SJCRH30 (cell line): Measurements from ENCODE around the gene CNTN4. TPM values are rescaled to one million over a fixed set of nuclear protein-coding genes. Genes with fewer than 3 reads are reported as not detected.
"Not testable (repeated sequence)": the region's sequence is repeated elsewhere in the genome, so short reads cannot be mapped to it uniquely, and the experiment has no call there.

Experiments
- DNase-seq, 2 experiments: peaks; one replicate each; pipeline ENCODE4 v3.0.0-alpha.2; 2015 to 2020
- H3K27ac ChIP-seq: fragments of 250-450 bp; sonication (Bioruptor Pico); 2 replicates; pipeline ENCODE4 v1.5.1; 2020; ENCODE audit warnings: mild to moderate bottlenecking, moderate library complexity
- H3K27me3 ChIP-seq: fragments of 250-450 bp; sonication (Bioruptor Pico); 2 replicates; pipeline ENCODE4 v1.5.1; 2020; ENCODE audit warnings: mild to moderate bottlenecking, moderate library complexity
- H3K36me3 ChIP-seq: fragments of 250-450 bp; sonication (Bioruptor Pico); 2 replicates; pipeline ENCODE4 v1.5.1; 2020; ENCODE audit warnings: mild to moderate bottlenecking, moderate library complexity
- H3K4me1 ChIP-seq: fragments of 250-450 bp; sonication (Bioruptor Pico); 2 replicates; pipeline ENCODE4 v1.5.1; 2020; ENCODE audit warnings: mild to moderate bottlenecking, moderate library complexity
- H3K4me3 ChIP-seq: fragments of 250-450 bp; sonication (Bioruptor Pico); 2 replicates; pipeline ENCODE4 v1.5.1; 2020; ENCODE audit warnings: mild to moderate bottlenecking, moderate library complexity
- H3K9me3 ChIP-seq: fragments of 250-450 bp; sonication (Bioruptor Pico); replicated peaks from 2 replicates; pipeline ENCODE4 v1.5.1; 2020; ENCODE audit warnings: mild to moderate bottlenecking, moderate library complexity
- total RNA-seq: library from RNA; depleted of rRNA; stranded (reverse); fragments of >200 nt; shearing (Covaris generic); gene quantifications from 2 replicates; pipeline ENCODE4 v1.2.3, GENCODE V29; 2014

The CNTN4 gene
- total RNA-seq, 1 experiment from 2014 or later = 7.6 TPM

DNA sequence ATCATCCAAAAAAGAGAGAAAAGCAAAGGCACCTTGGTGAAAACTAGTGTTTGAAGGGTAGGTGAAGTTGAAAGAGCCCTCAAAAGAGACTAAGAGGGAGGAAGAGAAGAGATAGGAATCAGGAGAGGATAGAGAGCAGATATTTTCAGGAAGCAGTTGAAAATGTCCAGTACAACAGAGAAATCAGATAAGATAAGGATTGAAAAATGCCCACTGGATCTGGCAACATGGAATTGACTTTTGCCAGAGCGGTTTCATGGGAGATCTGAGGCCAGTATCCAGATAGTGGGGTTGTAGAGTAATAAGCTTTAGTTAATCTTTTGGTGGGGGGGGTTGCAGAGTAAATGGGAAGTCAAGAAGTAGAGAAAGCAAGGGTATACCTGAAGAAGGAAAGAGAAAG is 674.1 kb downstream of the CNTN4 start:
- Histone ChIP-seq H3K36me3 (no peaks in the 10 kb centered on the region), H3K4me1 (peaks cover 4% of the 10 kb centered on the region; the same call in 1 of the 2 replicates), H3K27me3 (no peaks in the 10 kb centered on the region), H3K4me3 (no peak overlapping the region), H3K9me3 (no peaks in the 10 kb centered on the region), H3K27ac (no peak overlapping the region)
- no peak for DNase-seq

GRCh38 chr3:2774481-2775249 is 676.0 kb downstream of the CNTN4 start:
- Histone ChIP-seq H3K27me3 (no peaks in the 10 kb centered on the region), H3K4me1 (peaks cover 4% of the 10 kb centered on the region; the same call in 1 of the 2 replicates), H3K27ac (no peak overlapping the region), H3K9me3 (no peaks in the 10 kb centered on the region), H3K4me3 (no peak overlapping the region), H3K36me3 (no peaks in the 10 kb centered on the region)
- DNase-seq = no peak

DNA sequence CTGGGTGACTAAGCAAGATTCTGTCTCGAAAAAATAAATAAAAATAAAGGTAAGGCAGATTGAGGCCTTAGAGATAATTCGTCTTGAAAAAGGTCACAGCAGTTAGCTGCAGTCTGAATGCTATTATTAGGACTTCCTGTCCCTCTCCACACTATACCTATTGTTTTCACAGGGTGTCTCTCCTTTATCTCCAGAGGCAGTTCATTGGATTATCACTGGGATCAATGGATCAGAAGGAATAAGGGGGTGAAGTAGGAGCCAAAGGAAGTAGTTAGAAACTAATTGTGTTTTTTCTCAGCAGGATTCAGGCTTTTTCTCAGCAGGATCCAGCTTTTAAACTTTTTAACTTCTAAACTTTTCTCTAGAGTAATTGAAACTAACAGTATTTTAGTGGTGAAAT is 684.6 kb downstream of the CNTN4 start:
- Histone ChIP-seq H3K27ac (no peak overlapping the region), H3K4me1 (no peaks in the 10 kb centered on the region), H3K4me3 (no peak overlapping the region), H3K27me3 (no peaks in the 10 kb centered on the region), H3K9me3 (no peaks in the 10 kb centered on the region), H3K36me3 (no peaks in the 10 kb centered on the region)
- DNase-seq = no peak

DNA sequence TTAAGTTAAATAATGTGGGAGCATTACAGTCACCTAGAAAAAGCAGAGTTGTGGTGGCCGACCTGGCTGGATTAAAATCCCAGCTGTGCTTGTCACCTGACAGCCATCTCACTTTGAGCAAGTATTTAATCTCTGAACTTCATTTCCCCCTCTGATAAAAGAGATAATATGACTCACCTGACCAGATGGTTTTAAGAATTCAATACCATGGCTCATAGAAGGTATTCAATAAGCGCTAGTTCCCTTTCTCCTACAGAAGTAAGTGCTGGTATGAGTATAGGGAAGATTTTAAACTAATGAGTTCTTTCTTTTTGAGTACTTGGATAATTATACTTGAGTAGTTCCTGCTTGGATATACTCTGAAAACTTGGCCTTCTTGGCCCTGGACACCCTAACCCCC is 686.0 kb downstream of the CNTN4 start:
- Histone ChIP-seq H3K36me3 (no peaks in the 10 kb centered on the region), H3K27ac (no peak overlapping the region), H3K27me3 (no peaks in the 10 kb centered on the region), H3K4me1 (no peaks in the 10 kb centered on the region), H3K9me3 (no peaks in the 10 kb centered on the region), H3K4me3 (no peak overlapping the region)
- no peak for DNase-seq

DNA sequence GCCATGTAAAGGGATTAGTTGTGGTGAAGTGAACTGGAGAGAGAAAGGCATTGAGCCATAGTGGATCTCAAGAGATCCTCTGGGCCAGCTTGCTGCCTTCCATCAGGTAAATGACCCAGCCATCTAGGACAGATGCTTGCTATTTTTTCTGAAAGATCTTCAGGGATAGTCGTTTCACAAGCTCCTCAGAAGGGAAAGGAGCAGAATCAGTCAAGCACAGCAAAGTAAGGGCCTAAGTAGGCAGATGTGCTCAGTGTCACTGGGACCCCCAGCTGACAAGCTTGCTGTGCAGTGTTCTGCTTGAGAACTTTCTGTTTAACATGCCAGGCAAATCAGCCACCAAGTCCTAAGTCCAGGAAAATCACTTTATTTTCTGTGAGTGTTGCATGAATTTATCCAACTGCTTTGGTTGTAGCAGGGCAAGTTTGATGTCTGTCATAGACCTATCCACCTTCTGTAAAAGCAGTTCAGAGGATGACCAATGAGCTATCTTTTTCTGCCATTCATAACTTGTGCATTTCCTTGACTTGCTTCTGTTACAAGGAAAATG is 691.7 kb downstream of the CNTN4 start:
- no peaks in the 10 kb centered on the region for H3K4me1 ChIP-seq
- H3K27me3 ChIP-seq = no peaks in the 10 kb centered on the region
- no peak overlapping the region for H3K27ac ChIP-seq
- H3K36me3 ChIP-seq = no peaks in the 10 kb centered on the region
- H3K9me3 ChIP-seq = no peaks in the 10 kb centered on the region
- no peak overlapping the region for H3K4me3 ChIP-seq
- no peak for DNase-seq

DNA sequence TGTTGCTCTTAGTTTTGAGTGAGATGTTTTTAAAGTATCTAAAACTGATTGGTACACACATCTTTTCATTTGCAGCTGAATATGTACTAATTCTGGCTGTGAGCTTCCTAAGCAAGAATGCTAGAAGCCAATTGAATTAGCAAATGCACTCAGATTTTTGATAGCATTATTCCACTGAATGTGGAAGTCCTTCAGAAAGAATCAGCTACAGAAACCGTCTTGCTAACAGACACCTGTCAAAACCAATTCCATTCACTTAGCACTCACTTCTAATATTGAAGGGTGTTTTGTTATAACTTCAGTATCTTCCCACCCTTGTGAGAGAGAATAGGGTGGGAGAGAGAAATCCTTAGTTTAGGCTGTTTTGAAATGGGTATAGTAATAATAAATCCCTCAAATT is 693.8 kb downstream of the CNTN4 start:
- no peaks in the 10 kb centered on the region for H3K4me1 ChIP-seq
- no peak for DNase-seq
- no peaks in the 10 kb centered on the region for H3K9me3 ChIP-seq
- H3K27ac ChIP-seq = no peak overlapping the region
- no peak overlapping the region for H3K4me3 ChIP-seq
- no peaks in the 10 kb centered on the region for H3K36me3 ChIP-seq
- H3K27me3 ChIP-seq = no peaks in the 10 kb centered on the region

DNA sequence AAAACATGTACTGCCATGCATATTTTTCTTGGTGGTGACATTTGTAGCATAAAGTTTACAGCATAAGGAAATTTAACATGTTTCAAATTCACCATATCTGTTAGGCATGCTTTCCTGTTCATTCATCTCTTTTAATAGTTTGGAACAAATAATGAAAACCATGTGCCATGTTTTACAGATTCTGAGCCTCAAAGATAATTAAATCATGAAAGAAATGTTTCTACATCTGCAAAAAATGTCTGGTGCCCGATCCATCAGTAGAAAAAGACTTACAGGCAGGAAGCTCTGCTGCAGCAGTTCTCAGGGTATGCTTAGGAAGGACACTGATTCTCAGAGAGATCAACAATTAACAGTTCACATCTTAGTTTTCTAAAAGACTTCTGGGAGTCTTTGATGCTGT is 695.3 kb downstream of the CNTN4 start:
- Histone ChIP-seq H3K27me3 (no peaks in the 10 kb centered on the region), H3K4me1 (no peaks in the 10 kb centered on the region), H3K27ac (no peak overlapping the region), H3K4me3 (no peak overlapping the region), H3K36me3 (no peaks in the 10 kb centered on the region), H3K9me3 (no peaks in the 10 kb centered on the region)
- DNase-seq = no peak

GRCh38 chr3:2802429-2802828 is 703.8 kb downstream of the CNTN4 start:
- no peak for DNase-seq

GRCh38 chr3:2807514-2807913 is 708.8 kb downstream of the CNTN4 start:
- Histone ChIP-seq H3K4me3 (no peak overlapping the region), H3K36me3 (no peaks in the 10 kb centered on the region), H3K9me3 (no peaks in the 10 kb centered on the region), H3K4me1 (no peaks in the 10 kb centered on the region), H3K27ac (no peak overlapping the region), H3K27me3 (no peaks in the 10 kb centered on the region)
- no peak for DNase-seq

More at GRCh38 chr3:2802429-2802828, 703.8 kb downstream of the CNTN4 start:
- H3K27ac ChIP-seq = no peak overlapping the region
- no peak overlapping the region for H3K4me3 ChIP-seq
- H3K4me1 ChIP-seq = no peaks in the 10 kb centered on the region
- H3K36me3 ChIP-seq = no peaks in the 10 kb centered on the region
- no peaks in the 10 kb centered on the region for H3K9me3 ChIP-seq
- H3K27me3 ChIP-seq = no peaks in the 10 kb centered on the region

GRCh38 chr3:2810723-2811122 is 712.1 kb downstream of the CNTN4 start:
- no peaks in the 10 kb centered on the region for H3K9me3 ChIP-seq
- no peaks in the 10 kb centered on the region for H3K4me1 ChIP-seq
- H3K27ac ChIP-seq = no peak overlapping the region
- no peaks in the 10 kb centered on the region for H3K36me3 ChIP-seq
- no peaks in the 10 kb centered on the region for H3K27me3 ChIP-seq
- no peak overlapping the region for H3K4me3 ChIP-seq
- DNase-seq = peak; percentile 4 to 44

DNA sequence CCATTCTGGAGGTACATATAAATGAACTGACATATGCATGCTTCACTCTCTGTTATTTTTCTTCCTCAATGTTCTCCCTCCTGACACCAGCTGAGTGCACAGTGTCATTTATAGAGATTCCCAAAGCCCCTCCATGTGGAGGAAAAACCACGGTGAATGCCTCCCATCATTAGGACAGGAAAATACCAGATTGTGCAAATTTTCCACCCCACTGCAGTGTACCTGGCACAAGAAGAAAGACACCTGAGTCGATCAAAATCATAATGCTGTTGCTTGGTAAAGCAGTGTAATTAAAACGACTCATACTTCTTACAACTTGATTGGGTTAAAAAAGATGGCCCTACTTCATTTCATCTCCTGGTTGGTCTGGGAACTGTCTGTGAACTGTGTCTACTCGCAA is 720.9 kb downstream of the CNTN4 start:
- H3K36me3 ChIP-seq = no peaks in the 10 kb centered on the region
- no peak for DNase-seq

DNA sequence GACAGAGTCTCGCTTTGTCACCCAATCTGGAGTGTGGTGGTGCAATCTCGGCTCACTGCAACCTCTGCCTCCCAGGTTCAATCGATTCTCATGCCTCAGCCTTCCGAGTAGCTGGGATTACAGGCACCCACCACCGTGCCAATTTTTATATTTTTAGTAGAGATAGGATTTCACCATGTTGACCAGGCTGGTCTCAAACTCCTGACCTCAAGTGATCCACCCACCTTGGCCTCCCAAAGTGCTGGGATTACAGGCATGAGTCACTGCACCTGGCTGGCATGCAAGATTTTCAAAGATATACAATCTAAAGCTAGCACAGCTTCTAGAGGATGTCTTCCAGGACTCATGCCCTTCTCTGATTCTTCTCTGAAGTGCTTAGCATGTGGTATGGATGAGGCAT is 722.3 kb downstream of the CNTN4 start:
- not testable (repeated sequence) for H3K27me3 ChIP-seq, H3K4me3 ChIP-seq, H3K9me3 ChIP-seq, H3K27ac ChIP-seq, DNase-seq, H3K36me3 ChIP-seq, H3K4me1 ChIP-seq

More for the DNA sequence above, 720.9 kb downstream of the CNTN4 start:
- no peaks in the 10 kb centered on the region for H3K9me3 ChIP-seq
- H3K27ac ChIP-seq = no peak overlapping the region
- no peaks in the 10 kb centered on the region for H3K4me1 ChIP-seq
- no peaks in the 10 kb centered on the region for H3K27me3 ChIP-seq
- no peak overlapping the region for H3K4me3 ChIP-seq

DNA sequence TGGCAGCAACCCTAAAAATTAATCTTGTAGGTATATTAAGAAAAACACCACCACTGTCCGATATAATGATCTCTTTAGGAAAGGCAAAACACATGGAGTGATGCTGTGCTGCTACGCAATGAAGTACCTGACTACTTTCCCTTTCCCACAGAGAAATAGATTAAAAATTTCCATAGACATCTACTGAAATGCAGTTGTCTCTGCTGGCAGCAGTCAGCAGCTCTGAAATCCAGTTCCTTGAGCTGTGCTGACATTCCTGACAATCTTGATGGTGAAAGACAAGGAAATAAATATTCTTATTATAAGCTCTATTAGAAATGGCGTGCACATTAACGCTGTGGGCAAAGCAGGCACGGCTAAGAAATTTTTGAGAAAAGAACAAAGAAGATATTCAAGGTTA is 723.9 kb downstream of the CNTN4 start:
- Histone ChIP-seq H3K9me3 (no peaks in the 10 kb centered on the region), H3K27ac (no peak overlapping the region), H3K36me3 (no peaks in the 10 kb centered on the region), H3K27me3 (no peaks in the 10 kb centered on the region), H3K4me1 (no peaks in the 10 kb centered on the region), H3K4me3 (no peak overlapping the region)
- DNase-seq = no peak

GRCh38 chr3:2823031-2823430 is 724.4 kb downstream of the CNTN4 start:
- no peak overlapping the region for H3K4me3 ChIP-seq
- no peak overlapping the region for H3K27ac ChIP-seq
- H3K4me1 ChIP-seq = no peaks in the 10 kb centered on the region
- no peak for DNase-seq
- no peaks in the 10 kb centered on the region for H3K36me3 ChIP-seq
- H3K27me3 ChIP-seq = no peaks in the 10 kb centered on the region
- H3K9me3 ChIP-seq = no peaks in the 10 kb centered on the region

GRCh38 chr3:2823437-2824211 is 725.0 kb downstream of the CNTN4 start:
- no peak overlapping the region for H3K27ac ChIP-seq
- no peaks in the 10 kb centered on the region for H3K9me3 ChIP-seq
- H3K27me3 ChIP-seq = no peaks in the 10 kb centered on the region
- no peak for DNase-seq
- no peaks in the 10 kb centered on the region for H3K36me3 ChIP-seq
- no peaks in the 10 kb centered on the region for H3K4me1 ChIP-seq
- no peak overlapping the region for H3K4me3 ChIP-seq
